Astrocyte (in vitro differentiated cells and primary cell): ENCODE data around the gene SERINC4.
"Not testable (repeated sequence)": the region's sequence is repeated elsewhere in the genome, so short reads cannot be mapped to it uniquely, and the experiment has no call there.

Experiments
- CTCF ChIP-seq: IDR thresholded peaks from 2 replicates; pipeline ENCODE4 v1.5.1; 2011; ENCODE audit warnings: low read depth, mild to moderate bottlenecking, inconsistent platforms, low read length, moderate library complexity; ENCODE audit not compliant: insufficient read depth
- EZH2 ChIP-seq: IDR thresholded peaks from 2 replicates; pipeline ENCODE4 v1.6.1; 2012; ENCODE audit warnings: mild to moderate bottlenecking, low read length, inconsistent platforms; ENCODE audit not compliant: insufficient read depth

GRCh38 chr15:43832485-43832884 is 32.5 kb upstream of the SERINC4 start:
- not testable (repeated sequence) for TF ChIP-seq CTCF, EZH2
